ENCODE results near the gene NAE1.
"Not testable (repeated sequence)": the region's sequence is repeated elsewhere in the genome, so short reads cannot be mapped to it uniquely, and the experiment has no call there.

NAE1 gene

GRCh38 chr16:66830422-66831404 is at the start of gene NAE1:
Gene NAE1 (minus strand): TSS chr16:66830976. CDS start chr16:66830899, 77 bp downstream.
- peak; percentile 87 for DNase-seq

- DNase-seq: no peak
Measured at GRCh38 chr16:66878067-66878466, 47.3 kb upstream of the NAE1 start.

GRCh38 chr16:66874079-66874775 is 43.5 kb upstream of the NAE1 start:
- DNase-seq: peak; percentile 29

GRCh38 chr16:66873685-66874055 is 42.9 kb upstream of the NAE1 start:
- no peak for DNase-seq

DNA sequence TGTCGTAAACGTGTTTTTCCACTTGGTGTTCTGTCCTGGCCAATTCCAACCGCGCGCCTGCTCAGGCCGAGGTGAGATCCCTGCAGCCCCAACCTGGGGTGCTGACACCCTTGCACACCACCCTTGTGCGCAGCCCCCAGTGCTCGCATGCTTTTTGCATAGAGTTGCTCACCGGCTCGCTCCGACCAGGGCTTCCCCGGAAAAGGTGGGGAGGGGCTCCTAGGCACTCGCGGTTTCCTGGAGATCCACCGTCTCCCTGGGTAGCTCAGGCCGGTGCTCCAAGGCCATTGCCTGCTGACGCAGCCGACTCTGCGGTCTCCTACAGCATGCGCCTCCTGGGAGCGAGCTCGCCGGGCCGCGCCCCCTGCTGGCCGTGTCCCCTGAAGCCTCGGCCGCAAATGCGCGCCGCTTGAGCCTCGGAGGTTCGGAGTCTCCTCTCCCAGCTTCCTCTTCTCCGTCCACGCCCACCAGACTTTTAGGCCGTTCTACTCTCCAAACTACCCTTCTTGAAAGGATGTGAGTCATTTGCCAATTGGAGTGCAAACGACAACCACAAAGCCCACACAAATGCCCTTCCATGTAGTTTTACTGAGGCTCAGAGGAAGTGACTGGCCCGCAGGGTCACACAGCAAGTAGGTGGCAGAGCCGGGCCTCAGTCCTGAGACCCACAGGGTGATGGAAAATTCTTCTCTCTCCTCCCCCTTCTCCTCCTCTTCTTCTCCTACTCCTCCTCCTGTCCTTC is 42.3 kb upstream of the NAE1 start:
- peak; percentile 81 for DNase-seq

DNA sequence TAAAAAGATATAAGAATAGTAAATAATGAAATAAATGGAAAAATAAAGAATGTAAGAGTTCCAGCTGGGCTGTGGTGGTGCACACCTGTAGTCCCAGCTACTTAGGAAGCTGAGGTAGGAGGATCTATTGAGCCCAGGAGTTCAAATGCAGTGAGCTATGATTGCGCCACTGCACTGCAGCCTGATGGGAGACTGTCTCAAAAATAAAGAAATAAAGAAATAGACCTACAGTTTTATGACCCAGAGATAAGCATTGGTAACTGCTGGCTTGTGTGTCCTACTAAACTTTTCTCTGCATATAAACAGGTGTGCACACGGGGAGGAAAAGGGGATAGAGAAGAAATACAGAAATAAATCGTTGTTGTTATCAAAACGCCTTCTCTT is 41.8 kb upstream of the NAE1 start:
- DNase-seq: no peak

DNA sequence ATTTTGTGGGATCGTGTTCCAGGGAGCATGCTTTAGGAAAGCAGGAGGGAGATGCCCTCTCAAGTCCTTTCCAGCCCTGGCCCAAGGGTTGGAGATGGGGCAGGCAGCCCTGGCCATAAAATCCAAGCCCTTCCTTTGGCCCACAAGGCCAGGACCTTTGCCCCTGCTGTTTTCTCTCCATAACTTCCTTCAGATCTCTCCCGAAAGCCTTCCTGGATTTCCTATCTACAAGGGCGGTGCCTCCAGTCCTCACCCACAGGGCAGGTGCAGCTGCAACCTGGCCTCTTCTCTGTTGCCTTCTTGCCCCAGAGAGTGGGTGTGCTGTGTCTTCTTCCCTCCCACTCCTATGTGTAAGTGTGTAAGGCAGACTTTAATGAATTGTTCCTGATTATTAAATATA is 41.1 kb upstream of the NAE1 start:
- no peak for DNase-seq

DNA sequence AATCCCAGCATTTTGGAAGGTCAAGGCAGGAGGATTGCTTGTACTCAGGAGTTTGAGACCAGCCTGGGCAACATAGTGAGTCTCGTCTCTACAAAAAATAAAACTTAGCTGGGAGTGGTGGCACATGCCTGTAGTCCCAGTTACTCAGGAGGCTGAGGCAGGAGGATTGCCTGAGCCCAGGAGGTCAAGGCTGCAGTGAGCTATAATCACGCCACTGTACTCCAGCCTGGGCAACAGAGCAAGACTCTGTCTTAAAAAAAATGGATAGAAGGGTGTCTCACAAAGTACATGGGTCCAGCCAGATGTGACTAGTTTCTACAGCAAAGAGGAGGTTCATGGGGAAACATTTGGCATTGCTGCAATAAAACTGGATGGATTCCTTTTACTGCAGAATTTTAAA is 40.6 kb upstream of the NAE1 start:
- DNase-seq: not testable (repeated sequence)

DNA sequence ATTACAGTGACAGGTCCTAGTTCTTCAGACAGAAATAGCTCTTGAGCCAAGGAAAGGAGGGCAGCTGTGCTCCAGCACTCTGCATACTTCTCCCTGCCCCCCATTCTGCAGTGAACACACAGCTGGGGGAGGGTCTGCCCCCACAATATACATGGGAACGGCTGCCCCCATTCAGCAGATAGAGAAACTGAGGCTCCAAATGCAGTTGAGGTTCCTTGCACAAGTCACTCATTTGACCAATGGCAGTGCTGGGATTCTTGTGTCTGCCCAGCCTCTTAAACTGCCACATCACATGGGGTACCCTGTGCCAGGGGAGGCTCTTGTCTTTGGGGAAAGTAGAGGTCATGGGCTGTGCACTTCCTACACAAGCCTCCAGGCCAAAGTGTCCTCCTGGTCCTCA is 38.6 kb upstream of the NAE1 start:
- no peak for DNase-seq

- DNase-seq: no peak
Measured at GRCh38 chr16:66863707-66864106, 32.9 kb upstream of the NAE1 start.

GRCh38 chr16:66862023-66862520 is 31.3 kb upstream of the NAE1 start:
- no peak for DNase-seq

DNA sequence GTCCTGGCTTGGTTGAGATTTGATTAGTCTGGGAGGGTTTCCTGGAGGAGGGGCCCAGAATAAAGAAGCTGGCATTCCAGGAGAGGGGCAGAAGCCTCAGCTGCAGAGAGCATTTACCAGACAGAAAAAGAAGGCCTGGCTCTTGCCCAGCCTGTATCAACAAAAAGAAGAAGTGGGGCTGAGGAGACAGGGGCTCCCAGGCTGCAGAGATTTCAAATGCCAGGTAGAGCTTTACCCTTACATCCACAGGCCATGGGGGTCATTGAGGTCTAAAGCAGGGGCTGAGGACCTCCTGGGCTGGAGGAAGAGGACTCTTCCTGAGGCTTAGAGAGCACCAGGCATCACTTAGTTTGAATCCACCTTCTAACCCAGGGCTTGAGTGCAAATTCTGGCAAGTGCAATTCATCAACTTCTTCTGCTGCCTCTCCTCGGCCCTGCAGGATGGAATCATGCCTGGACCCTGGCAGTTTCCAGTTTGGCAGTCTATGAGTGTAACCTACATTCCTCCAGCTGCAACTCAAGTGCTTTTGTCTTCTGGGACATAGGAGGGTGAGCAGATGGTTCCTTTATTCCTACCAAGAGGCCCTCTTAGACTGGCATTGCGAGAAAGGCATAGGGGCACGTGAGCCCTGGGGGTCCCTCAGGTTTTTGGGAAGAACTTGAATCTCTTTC is 28.8 kb upstream of the NAE1 start:
- no peak for DNase-seq

DNA sequence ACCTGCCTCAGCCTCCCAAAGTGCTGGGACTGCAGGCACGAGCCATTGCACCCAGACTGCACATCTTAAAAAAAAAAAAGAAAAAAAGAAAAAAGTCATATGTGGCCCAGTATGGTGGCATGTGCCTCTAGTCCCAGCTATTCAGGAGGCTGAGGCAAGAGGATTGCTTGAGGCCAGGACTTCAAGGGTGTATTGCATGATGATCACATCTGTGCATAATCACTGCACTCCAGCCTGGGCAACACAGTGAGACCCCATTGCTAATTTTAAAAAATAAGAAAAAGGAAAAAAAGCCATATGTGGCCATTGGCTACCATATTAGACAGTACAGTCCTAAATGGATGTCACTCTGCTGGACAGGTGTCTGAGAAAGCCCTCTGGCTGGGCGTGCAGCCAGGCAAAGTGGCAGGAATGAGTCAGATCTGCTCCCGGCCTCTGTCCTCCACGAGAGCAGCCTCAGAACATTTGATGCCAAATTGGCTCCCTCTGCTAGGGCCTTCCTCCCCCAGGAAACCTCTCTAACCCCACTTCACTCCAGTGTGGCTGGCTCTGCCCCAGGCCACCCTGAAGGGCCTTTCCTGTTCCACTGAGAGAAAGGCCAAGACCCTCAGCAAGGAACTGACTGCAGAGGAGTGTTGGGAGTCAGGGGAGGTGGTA is 28.1 kb upstream of the NAE1 start:
- no peak for DNase-seq

DNA sequence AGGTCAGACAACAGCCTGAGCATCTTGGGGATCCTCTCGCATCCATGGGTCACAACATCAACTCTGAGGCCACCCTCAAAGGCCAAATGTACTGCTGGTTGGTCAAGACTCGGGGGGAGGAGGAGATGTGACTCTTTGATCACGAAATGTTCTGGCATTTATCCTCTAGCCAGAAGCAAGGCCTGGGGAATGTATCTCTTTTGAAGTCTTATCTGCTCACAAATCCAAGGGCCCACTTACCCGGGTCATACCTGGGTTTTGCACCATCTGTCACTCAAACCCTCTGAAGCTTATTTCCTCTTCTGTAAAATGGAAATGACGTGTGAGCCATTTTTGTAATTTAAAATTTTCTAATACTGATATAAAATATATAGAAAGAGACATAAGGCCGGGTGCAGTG is 26.7 kb upstream of the NAE1 start:
- DNase-seq: no peak

DNA sequence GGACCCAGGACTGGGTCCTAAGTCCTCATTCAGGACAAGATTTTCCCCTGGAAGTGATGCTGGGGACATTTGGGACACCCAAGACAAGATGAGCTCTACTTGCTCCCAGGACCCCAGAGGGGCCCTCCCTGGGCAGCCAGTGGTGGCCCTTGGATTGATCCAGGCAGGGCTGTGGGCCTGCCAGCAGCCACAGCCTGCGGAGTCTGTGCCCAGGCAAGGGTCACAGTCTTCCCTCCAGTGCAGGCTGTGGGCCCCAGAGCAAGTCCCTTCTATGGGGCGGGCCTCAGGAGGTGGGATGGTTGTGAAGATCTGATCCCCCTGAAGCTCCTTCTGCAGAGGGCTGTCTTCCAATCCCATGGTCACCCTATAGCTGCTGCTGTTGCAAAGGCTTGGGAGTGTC is 26.0 kb upstream of the NAE1 start:
- DNase-seq: no peak

DNA sequence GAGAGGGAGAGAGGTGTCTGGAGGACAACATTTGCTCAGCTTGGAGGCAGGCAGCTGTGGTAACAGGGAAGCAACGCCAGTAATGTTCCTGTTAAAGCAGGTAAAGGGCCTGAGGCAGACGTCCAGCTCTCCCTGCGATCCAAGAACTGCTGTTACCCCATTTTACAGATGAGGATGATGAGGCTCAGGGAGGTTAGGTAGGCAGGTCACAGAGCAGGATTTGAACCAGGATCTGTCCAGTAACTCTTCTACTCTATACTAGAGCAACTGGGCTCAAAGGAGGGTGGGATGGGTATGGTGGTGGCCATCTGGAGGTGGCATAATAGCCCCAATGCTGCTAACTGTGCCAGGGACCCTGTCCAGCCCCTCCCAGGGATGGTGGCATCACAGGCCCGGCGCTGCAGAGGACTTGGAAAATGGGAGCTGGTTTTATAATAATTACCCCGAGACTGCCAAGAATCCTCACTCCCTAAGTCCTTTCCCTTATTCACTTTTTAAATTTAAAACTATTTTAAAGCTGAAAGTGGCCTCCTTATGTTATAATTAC is 25.5 kb upstream of the NAE1 start:
- DNase-seq: no peak

GRCh38 chr16:66853261-66854139 is 22.7 kb upstream of the NAE1 start:
- DNase-seq: no peak

- DNase-seq: no peak
Measured at GRCh38 chr16:66851166-66851964, 20.6 kb upstream of the NAE1 start.

DNA sequence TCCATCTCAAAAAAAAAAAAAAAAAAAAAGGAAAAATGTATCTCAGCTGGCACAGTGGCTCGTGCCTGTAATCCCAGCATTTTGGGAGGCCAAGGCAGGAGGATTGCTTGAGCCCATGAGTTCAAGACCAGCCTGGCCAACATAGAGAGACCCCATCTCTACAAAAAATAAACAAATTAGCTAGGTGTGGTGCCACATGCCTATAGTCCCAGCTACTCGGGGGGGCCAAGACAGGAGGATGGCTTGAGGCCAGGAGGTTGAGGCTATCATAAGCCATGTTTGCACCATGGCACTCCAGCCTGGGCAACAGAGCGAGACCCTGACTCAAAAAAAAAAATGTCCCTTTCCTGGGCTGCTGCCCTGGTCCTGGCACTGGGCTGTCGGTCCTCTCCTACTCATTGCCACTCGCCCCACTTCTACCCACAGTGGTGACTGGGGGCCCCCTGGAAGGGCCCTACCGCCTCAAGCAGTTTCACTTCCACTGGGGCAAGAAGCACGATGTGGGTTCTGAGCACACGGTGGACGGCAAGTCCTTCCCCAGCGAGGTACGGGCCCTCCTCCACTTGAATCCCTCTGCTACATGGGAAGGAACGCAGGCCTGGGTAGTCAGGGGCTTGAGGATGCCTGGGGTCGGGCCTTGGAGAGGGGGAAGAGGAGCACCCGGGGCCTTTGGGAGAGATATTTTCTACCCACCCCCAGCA is 19.5 kb upstream of the NAE1 start:
- DNase-seq: no peak
